Colonic mucosa (tissue), 4 donors: ENCODE measurements around the gene CCDC91. TPM values are rescaled to one million over a fixed set of nuclear protein-coding genes. Genes with fewer than 3 reads are reported as not detected.

Source experiments
- DNase-seq: peaks from one replicate; pipeline ENCODE4 v3.0.0-alpha.2; 2020
- H3K27ac ChIP-seq: fragments of 200-600 bp; one replicate; pipeline ENCODE4 v1.8.0; 2021
- H3K27me3 ChIP-seq: fragments of 200-600 bp; one replicate; pipeline ENCODE4 v1.8.0; 2021
- H3K36me3 ChIP-seq: fragments of 200-600 bp; one replicate; pipeline ENCODE4 v1.8.0; 2021
- H3K4me1 ChIP-seq: fragments of 200-600 bp; one replicate; pipeline ENCODE4 v1.8.0; 2021; ENCODE audit warnings: mild to moderate bottlenecking
- H3K4me3 ChIP-seq: fragments of 200-600 bp; one replicate; pipeline ENCODE4 v1.8.0; 2021
- H3K9ac ChIP-seq, 2 donors: one replicate each; pipeline ENCODE4 v1.7.0; 2013; ENCODE audit warnings: control low read depth in 2 of 2, low read depth in 2 of 2, low read length in 2 of 2
- H3K9me3 ChIP-seq: fragments of 200-600 bp; one replicate; pipeline ENCODE4 v1.8.0; 2021
- CTCF ChIP-seq: fragments of 200-600 bp; IDR thresholded peaks from one replicate; pipeline ENCODE4 v1.8.0; 2022; ENCODE audit warnings: antibody characterized with exemption, mild to moderate bottlenecking
- intact Hi-C: fragments of 100-400 bp; cut with DNase I; formaldehyde crosslinking; loops from one replicate; pipeline ENCODE4 v1.14.1; 2022
- total RNA-seq, 2 donors: library from RNA; stranded (reverse); fragmentation: NEBNext Ultra II Directional in 1 of 2; extraction: Animal tissue kit (Norgen Biotek cat#: 25700) in 1 of 2; gene quantifications; one replicate each; pipeline ENCODE4 v1.2.1, GENCODE V29; 2021
- donor health status: healthy.
- donor health status: DM: no; HTN: no; CAD: no.
- donor health status: DM: no; HTN: no; CAD: no.

Gene CCDC91
- total RNA-seq, 2 donors from 2014 or later, result 15.6 to 20.5 TPM

- Histone ChIP-seq H3K9me3 (no peaks in the 10 kb centered on the region), H3K4me3 (no peak overlapping the region), H3K27ac (no peak overlapping the region), H3K4me1 (no peaks in the 10 kb centered on the region), H3K36me3 (no peaks in the 10 kb centered on the region), H3K9ac (no peak overlapping the region), H3K27me3 (no peaks in the 10 kb centered on the region)
- DNase-seq, result no peak
- intact Hi-C loops, result no loop called here
- no peak for TF ChIP-seq CTCF
Measured at GRCh38 chr12:28500373-28501024, 310.2 kb downstream of the CCDC91 start.

GRCh38 chr12:28506271-28506670, 316.0 kb downstream of the CCDC91 start:
- Histone ChIP-seq H3K27me3 (no peaks in the 10 kb centered on the region), H3K4me1 (no peaks in the 10 kb centered on the region), H3K27ac (no peak overlapping the region), H3K36me3 (no peaks in the 10 kb centered on the region), H3K9me3 (no peaks in the 10 kb centered on the region), H3K4me3 (no peak overlapping the region), H3K9ac (no peak overlapping the region)
- no peak for TF ChIP-seq CTCF
- no peak for DNase-seq
- intact Hi-C loops, result no loop called here

- intact Hi-C loops, result no loop called here
- no peak overlapping the region for H3K27ac ChIP-seq
- no peaks in the 10 kb centered on the region for H3K4me1 ChIP-seq
- no peaks in the 10 kb centered on the region for H3K36me3 ChIP-seq
- H3K4me3 ChIP-seq, result no peak overlapping the region
- no peak for TF ChIP-seq CTCF
- no peak for DNase-seq
- no peaks in the 10 kb centered on the region for H3K9me3 ChIP-seq
- H3K27me3 ChIP-seq, result no peaks in the 10 kb centered on the region
- H3K9ac ChIP-seq, result no peak overlapping the region
Measured at GRCh38 chr12:28507033-28507432, 316.8 kb downstream of the CCDC91 start.

GRCh38 chr12:28507867-28508266, 317.6 kb downstream of the CCDC91 start:
- DNase-seq, result no peak
- Histone ChIP-seq H3K36me3 (no peaks in the 10 kb centered on the region), H3K9ac (no peak overlapping the region), H3K4me1 (no peaks in the 10 kb centered on the region), H3K4me3 (no peak overlapping the region), H3K27ac (no peak overlapping the region), H3K27me3 (no peaks in the 10 kb centered on the region), H3K9me3 (no peaks in the 10 kb centered on the region)
- intact Hi-C loops, result no loop called here
- TF ChIP-seq CTCF, result no peak

- TF ChIP-seq CTCF, result no peak
- H3K4me3 ChIP-seq, result no peak overlapping the region
- H3K27me3 ChIP-seq, result no peaks in the 10 kb centered on the region
- H3K9ac ChIP-seq, result no peak overlapping the region
- H3K27ac ChIP-seq, result no peak overlapping the region
- no peak for DNase-seq
- no peaks in the 10 kb centered on the region for H3K4me1 ChIP-seq
- intact Hi-C loops, result no loop called here
- H3K9me3 ChIP-seq, result no peaks in the 10 kb centered on the region
- H3K36me3 ChIP-seq, result no peaks in the 10 kb centered on the region
Measured at GRCh38 chr12:28512406-28512805, 322.1 kb downstream of the CCDC91 start.
